G401.6 (cell line): ENCODE data around the gene RNF31.

Experiments used
- FAIRE-seq: peaks from 2 replicates; lab custom pipeline; 2012; peaks lifted over from hg19 to GRCh38; lab: Jason Lieb, UNC

The RNF31 gene

DNA sequence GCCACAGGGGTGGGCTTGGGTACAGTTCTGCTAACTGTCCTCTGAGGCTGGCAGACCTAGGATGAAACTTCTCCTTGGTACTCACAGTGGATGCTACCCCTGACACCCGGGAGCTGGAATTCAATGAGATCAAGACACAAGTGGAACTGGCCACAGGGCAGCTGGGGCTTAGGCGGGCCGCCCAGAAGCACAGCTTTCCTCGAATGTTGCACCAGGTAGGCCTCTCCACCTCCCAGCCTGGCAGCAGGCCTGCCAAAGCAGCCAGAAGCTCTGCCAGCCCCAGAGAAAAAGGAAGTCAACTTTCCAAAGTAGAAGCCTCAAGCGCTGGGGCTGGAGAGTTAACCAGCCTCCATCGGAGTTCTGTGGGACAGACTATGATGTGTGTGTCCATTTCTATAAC, 30.1 kb upstream of the RNF31 start:
- no peak for FAIRE-seq

DNA sequence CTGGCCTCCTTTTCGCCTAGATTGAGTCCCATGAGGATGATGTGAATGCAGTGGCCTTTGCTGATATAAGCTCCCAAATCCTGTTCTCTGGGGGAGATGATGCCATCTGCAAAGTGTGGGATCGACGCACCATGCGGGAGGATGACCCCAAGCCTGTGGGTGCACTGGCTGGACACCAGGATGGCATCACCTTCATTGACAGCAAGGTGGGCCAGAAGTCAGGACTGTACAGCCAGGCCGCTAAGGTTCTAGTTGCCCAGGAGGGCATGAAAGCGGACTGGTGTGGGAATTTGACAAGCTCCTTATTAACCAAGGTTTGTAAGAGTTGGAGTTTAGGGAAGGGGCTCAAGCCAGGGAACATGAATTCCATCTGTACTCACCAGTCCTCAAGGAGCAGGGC, 27.6 kb upstream of the RNF31 start:
- no peak for FAIRE-seq

DNA sequence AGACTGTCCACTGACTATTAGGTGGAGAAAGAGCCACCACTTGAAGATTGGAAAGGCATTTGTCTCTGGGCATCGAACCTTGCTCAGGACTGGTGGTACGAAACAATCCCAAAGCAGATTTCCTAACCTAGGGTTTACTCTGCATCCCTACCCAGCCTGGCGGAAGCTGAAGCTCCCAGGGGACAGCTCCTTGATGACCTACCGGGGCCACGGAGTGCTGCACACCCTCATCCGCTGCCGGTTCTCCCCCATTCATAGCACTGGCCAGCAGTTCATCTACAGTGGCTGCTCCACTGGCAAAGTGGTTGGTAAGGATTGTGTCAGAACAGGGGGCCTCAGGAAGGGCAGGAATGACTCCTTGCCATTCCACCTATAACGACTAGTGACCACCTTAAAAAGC, 26.1 kb upstream of the RNF31 start:
- no peak for FAIRE-seq

- FAIRE-seq = no peak
These were observed 24.9 kb upstream of the RNF31 start for GRCh38 chr14:24122416-24122815.

DNA sequence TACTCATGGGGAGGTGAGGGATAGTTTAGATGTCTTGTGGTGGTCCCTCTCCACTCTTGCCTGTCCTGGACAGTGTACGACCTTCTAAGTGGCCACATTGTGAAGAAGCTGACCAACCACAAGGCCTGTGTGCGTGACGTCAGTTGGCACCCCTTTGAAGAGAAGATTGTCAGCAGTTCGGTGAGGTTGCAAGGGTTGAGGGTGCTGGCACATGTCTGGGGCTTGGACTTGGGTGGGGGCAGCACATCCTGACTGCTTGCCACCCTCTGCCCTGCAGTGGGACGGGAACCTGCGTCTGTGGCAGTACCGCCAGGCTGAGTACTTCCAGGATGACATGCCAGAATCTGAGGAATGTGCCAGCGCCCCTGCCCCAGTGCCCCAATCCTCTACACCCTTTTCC, 24.4 kb upstream of the RNF31 start:
- no peak for FAIRE-seq

DNA sequence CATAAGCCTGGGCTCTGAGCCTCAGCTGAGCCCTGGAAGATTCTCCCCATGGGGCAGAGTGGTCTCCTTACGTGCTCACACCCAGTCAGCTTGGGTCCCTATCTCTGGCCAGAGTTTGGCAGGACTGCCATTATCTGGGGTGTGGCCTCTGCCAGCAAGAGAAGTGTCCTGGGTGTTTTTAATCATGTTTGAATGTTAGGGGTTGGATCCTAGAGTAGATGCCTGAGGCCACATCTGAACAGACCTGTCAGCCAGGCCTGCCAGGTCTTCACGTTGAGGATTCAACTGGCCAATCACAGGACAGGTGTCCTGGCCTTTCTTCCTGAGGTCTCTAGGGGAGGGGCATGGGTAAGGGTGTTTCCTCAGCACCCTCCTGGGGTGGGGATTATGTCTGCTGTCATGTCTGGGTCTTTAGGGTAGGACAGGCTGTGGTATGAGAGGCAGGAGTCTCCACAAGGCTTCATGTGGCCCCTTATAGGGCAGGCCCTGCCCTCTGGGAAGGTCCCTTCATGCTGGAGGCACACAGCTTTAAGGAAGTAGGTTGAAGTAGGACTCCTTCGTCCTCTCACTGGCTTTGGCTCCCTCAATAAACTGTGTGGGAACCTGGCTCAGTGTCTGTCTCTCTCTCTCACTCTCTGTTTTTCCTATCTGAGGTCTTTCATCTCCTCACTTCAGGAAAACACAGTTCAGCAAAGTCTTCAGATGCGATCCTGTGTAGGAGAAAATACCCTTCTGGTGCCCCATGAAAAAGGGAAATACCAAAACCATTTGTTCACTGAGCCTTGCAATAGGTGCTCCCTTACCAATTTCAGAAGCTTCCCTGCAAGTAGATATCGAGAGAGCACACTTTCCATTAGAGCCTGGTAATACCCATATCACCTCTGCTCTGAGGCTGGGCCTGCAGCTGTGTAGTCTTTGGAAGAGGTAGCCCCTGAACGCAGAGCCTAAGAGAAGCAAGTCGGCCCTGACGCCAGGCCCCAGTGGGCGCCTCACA, 23.6 kb upstream of the RNF31 start:
- FAIRE-seq = no peak

GRCh38 chr14:24126939-24127338, 20.4 kb upstream of the RNF31 start:
- FAIRE-seq = no peak

- no peak for FAIRE-seq
These were observed 19.6 kb upstream of the RNF31 start for GRCh38 chr14:24127673-24128072.

DNA sequence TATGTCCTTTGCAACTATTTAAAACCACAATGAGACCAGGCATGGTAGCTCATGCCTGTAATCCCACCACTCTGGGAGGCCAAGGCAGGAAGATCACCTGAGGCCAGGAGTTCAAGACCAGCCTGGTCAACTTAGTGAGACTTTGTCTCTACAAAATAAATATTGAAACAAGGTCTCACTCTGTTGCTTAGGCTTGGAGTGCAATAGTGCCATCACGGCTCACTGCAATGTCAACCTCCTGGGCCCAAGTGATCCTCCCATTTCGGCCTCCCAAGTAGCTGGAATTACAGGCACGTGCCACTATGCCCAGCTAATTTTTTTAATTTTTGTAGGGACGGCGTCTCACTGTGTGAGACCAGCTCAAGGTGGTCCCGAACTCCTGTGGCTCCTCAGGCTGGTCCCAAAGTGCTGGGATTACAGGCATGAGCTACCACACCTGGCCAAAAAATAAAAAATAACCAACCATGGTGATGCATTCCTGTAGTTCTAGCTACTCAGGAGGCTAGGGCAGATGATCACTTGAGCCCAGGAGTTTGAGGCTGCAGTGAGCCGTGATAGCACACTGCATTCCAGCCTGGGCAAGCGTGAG, 17.8 kb upstream of the RNF31 start:
- FAIRE-seq = no peak

DNA sequence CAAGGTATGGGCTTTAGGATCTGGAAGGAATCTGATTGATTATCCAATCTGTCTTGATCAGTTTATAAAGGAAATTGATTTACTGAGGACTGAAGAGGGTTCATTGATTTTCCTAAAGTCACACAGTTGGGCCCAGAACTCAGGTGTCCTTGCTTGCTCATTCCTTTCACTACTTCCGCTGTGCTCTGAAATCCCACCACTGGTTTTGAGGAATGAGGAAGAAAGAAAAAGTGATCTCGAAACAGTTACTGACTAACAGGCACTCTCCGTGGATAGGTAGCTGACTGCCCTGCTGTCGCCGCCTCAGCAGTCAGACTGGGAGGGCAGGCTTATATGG, 16.9 kb upstream of the RNF31 start, which contains the start of gene FITM1:
Gene FITM1, plus strand, starts transcription at position 280 of the 337 bp plus-strand sequence. CDS start 905 bp downstream, outside the sequence.
- no peak for FAIRE-seq

DNA sequence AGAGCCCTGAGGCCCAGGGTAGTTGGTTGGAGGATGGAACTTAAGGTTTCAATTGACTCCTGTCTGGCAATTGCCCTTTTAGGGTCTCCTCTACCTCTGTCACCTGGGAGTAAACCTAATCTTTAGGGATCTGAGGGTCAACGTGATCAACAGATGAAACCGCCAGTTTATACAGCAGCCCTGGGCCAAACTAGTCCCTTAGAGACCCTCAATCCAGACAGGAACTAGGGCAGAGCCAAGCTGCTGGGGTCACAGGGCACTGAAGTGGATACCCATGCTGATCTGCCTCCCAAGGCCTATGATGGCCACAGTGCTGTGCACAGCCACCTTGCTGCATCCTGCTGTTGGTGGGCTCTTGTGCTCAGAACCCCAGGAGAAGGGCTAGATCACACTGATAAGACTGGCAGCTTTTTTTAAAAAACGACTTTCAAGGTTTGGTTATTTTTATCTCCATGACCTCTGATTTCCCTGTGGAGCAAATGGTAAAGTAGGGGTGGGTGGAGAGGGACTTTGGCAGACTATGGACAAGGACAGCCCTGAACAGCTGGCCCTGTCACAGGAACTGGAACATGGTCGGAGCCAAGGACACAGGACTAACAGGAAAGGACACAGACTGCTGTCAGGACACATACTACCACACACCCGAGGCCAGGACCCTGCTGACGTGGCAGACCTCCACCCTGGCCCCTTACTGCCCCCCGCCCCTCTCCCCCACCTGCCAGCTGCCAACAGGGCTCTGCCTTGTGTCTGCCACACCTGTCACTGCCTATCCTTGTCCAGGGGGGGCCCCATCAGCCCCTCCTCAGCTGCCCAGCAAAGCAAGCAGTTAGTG, 16.4 kb upstream of the RNF31 start:
- FAIRE-seq = no peak

GRCh38 chr14:24131549-24131966, 15.7 kb upstream of the RNF31 start:
- no peak for FAIRE-seq

- FAIRE-seq = no peak
These were observed 15.1 kb upstream of the RNF31 start for GRCh38 chr14:24132061-24132685.

- FAIRE-seq = no peak
These were observed 14.3 kb upstream of the RNF31 start for GRCh38 chr14:24132976-24133375.

GRCh38 chr14:24133735-24134134, 13.6 kb upstream of the RNF31 start:
- no peak for FAIRE-seq

DNA sequence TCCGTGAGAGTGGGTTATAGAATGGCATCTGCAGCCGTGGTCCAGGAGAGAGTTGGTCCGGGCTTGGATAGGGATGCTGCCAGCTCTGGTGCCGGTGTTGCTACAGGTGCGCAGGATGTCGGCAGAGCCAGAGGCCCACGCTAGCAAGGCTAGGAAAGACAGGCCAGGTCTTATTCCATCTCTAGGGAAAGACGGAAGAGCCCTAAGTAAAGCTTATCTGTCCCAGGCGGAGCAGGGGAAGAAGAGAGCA, 11.8 kb upstream of the RNF31 start:
- FAIRE-seq = no peak

DNA sequence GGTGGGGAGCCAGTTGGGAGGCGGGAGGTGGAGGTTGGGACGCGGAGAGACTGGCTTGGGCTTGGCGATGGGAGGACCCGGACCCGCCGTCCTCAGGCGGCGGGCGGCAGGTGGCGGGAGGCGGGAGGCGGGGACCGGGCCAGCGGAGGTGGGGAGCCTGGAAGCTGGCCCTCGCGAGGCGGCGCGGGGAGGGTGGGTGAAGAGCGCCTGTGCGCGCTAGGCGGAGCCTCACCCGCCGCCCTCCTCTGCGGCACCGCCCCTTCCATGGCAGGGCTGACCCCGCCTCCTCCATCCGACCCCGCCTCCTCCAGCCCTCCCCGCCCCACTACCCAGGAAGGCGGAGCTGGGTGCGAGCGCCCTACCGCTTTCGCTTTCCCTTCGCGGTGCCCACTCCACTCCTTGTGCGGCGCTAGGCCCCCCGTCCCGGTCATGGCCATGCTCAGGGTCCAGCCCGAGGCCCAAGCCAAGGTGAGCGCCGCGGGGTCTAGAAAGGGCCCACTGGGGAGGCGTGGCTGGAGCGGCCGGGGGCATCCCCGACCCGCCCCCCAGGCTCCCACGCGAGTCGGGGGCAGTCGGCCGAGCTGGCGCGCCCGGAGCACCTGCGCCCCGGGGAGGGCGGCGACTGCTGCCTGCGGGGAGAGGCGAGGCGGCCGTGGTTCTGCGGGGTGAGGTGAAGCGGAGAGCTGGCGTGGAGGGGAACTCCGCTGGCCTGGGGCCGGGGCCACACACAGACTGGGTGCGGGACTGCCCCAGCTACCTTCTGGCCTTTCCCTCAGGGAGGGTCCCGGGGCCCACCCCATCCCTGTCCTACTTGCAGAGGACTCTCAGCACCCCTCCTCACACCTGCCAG, 11.2 kb upstream of the RNF31 start, which contains the start of gene PSME1:
Gene PSME1, plus strand, starts transcription at position 361 of the 850 bp plus-strand sequence. Its CDS starts 69 bp downstream, at position 430.
- peak; percentile 66 for FAIRE-seq

- no peak for FAIRE-seq
These were observed 10.4 kb upstream of the RNF31 start for GRCh38 chr14:24136684-24137528.

DNA sequence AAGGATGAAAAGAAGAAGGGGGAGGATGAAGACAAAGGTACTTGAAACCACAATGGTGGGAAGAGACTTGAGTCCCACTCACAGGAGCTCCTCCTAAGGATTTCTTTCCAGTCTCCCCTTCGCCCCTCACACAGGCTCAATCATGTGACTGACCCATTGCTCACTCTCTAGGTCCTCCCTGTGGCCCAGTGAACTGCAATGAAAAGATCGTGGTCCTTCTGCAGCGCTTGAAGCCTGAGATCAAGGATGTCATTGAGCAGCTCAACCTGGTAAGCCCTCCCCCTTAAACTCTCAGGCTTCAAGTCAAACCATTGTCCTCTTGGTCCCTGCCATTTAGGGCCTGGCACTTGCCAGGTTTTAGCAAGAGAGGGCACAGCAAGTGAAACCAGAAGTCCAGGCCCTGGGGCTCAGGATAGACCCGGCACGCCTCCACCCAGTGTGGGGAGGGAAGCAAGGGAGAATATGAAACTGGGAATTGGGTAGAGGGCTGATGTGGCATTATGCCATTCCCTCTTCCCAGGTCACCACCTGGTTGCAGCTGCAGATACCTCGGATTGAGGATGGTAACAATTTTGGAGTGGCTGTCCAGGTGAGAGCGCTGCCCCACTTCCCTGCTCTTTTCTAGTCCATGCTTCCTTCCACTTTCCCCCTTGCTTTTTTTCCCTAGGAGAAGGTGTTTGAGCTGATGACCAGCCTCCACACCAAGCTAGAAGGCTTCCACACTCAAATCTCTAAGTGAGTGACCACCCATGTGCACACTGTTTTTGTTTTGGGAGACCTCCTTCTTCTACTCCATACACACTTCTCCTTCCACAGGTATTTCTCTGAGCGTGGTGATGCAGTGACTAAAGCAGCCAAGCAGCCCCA, 9.5 kb upstream of the RNF31 start:
- no peak for FAIRE-seq
